ENCODE data around the gene DLG2.

DNA sequence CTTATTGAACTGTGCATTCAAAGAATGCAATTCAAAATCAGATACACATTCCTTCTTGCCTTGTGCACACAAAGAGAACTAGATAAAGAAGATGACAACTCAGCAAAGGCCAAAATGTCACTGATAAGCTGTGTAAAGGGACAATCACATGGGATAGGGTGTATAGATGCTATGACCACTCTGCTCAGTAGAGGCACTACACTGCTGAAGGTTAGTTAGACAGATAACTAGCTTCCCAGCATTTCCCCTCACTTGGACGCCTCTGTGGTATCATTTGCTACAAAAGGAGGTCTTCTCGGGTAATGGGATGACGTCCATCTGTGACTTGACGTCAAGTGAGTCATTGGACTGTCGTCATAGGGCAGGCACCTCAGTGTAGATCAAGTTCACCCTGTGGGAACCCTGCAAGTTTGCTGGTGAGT lies 1916.0 kb downstream of the DLG2 start:
- TF ChIP-seq, protein P1, sequence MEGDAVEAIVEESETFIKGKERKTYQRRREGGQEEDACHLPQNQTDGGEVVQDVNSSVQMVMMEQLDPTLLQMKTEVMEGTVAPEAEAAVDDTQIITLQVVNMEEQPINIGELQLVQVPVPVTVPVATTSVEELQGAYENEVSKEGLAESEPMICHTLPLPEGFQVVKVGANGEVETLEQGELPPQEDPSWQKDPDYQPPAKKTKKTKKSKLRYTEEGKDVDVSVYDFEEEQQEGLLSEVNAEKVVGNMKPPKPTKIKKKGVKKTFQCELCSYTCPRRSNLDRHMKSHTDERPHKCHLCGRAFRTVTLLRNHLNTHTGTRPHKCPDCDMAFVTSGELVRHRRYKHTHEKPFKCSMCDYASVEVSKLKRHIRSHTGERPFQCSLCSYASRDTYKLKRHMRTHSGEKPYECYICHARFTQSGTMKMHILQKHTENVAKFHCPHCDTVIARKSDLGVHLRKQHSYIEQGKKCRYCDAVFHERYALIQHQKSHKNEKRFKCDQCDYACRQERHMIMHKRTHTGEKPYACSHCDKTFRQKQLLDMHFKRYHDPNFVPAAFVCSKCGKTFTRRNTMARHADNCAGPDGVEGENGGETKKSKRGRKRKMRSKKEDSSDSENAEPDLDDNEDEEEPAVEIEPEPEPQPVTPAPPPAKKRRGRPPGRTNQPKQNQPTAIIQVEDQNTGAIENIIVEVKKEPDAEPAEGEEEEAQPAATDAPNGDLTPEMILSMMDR (IDR thresholded peaks at IDR 0.05; ENCODE audit: low read length): no peak
- TF ChIP-seq EZH2phosphoT487 (IDR thresholded peaks at IDR 0.05; ENCODE audit: low read length) (no peak), EZH2 (optimal IDR thresholded peaks at IDR 0.05; ENCODE audit: low read depth, low read length) (no peak)

All from MM.1S (cell line).